Left lung (tissue), 10 donors: Measurements from ENCODE around the gene PTCHD1. TPM values are rescaled to one million over a fixed set of nuclear protein-coding genes. Genes with fewer than 3 reads are reported as not detected.

Source experiments
- ATAC-seq: fragments of 200-7000 bp; cut with Tn5 transposase; one replicate; pipeline ENCODE4 v1.9.1; 2020; ENCODE audit warnings: moderate library complexity
- DNase-seq, 4 donors: peaks; one replicate each; pipeline ENCODE4 v3.0.0-alpha.2; 2013 to 2020
- H3K27ac ChIP-seq, 2 donors: fragments of 200-600 bp; sonication (generic) in 1 of 2; one replicate each; pipeline versions ENCODE4 v1.5.0 to v1.8.0; 2020 to 2021
- H3K27me3 ChIP-seq, 2 donors: fragments of 200-600 bp; sonication (generic) in 1 of 2; one replicate each; pipeline versions ENCODE4 v1.5.0 to v1.8.0; 2020 to 2021
- H3K36me3 ChIP-seq, 2 donors: fragments of 200-600 bp; sonication (generic) in 1 of 2; one replicate each; pipeline versions ENCODE4 v1.5.0 to v1.8.0; 2020 to 2021
- H3K4me1 ChIP-seq, 2 donors: fragments of 200-600 bp; one replicate each; pipeline ENCODE4 v1.8.0; 2021
- H3K4me3 ChIP-seq, 2 donors: fragments of 200-600 bp; sonication (generic) in 1 of 2; one replicate each; pipeline versions ENCODE4 v1.5.0 to v1.8.0; 2020 to 2021; ENCODE audit warnings: mild to moderate bottlenecking in 1 of 2
- H3K9me3 ChIP-seq, 2 donors: fragments of 200-600 bp; sonication (generic) in 1 of 2; one replicate each; pipeline versions ENCODE4 v1.5.0 to v1.8.0; 2020 to 2021
- CTCF ChIP-seq, 2 donors: fragments of 200-600 bp; sonication (generic) in 1 of 2; IDR thresholded peaks; one replicate each; pipeline versions ENCODE4 v1.5.0 to v1.8.0; 2021; ENCODE audit warnings: antibody characterized with exemption in 2 of 2
- intact Hi-C, 2 donors: fragments of 100-400 bp; cut with DNase I; formaldehyde crosslinking; loops; one replicate each; pipeline versions ENCODE4 v1.11.2 to v1.14.2; 2022
- polyA plus RNA-seq, 6 donors: library from polyadenylated mRNA; unstranded; fragments of 120-200 nt; gene quantifications; one replicate each; pipeline ENCODE4 v1.2.1, GENCODE V29; 2013; ENCODE audit not compliant: insufficient read length in 6 of 6
- total RNA-seq, 2 donors: library from RNA; stranded (reverse); fragmentation: NEBNext Ultra II Directional; extraction: Animal tissue kit (Norgen Biotek cat#: 25700); gene quantifications; one replicate each; pipeline ENCODE4 v1.2.1, GENCODE V29; 2021
- donor health status: DM: no; HTN: yes; CAD: no.
- donor health status: DM: no; HTN: no; CAD: no.

Gene PTCHD1
- total and polyA plus RNA-seq, 8 donors: 0.06 to 0.81 (median 0.10) TPM

DNA sequence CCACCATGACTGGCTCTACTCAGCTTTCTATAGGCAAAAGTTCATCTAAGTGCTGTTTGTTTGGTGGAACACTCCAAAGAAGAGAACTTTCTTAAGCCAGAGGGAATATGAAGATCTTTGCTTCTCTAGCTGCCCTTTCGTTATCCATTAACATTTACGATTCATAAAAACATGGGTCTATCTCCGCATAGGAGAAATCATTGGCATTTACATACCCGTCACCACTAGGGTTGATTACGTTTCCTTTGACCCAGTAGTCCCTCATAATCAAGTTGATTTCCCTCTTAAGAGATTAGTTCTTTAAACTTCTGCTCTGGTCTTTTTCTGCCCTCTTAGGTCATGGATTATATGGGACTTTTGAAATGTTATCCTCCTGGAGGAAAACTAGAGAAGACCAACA lies 57.5 kb downstream of the PTCHD1 start:
- Histone ChIP-seq H3K4me3 (no peak overlapping the region), H3K27me3 (no peaks in the 10 kb centered on the region), H3K4me1 (no peaks in the 10 kb centered on the region), H3K27ac (no peak overlapping the region), H3K9me3 (no peaks in the 10 kb centered on the region), H3K36me3 (no peaks in the 10 kb centered on the region)
- DNase-seq (no peak), ATAC-seq (no peak)
- TF ChIP-seq CTCF (IDR thresholded peaks at IDR 0.05): no peak
- intact Hi-C loops: no loop called here

- TF ChIP-seq CTCF (IDR thresholded peaks at IDR 0.05): no peak
- Histone ChIP-seq H3K4me3 (no peak overlapping the region), H3K9me3 (no peaks in the 10 kb centered on the region), H3K27ac (no peak overlapping the region), H3K4me1 (no peaks in the 10 kb centered on the region), H3K36me3 (no peaks in the 10 kb centered on the region), H3K27me3 (no peaks in the 10 kb centered on the region)
- DNase-seq (peak in 1 of 4 donors; percentile 2), ATAC-seq (peak; percentile 61)
- intact Hi-C loops: no loop called here
These were observed 59.8 kb downstream of the PTCHD1 start for GRCh38 chrX:23394421-23394820.

DNA sequence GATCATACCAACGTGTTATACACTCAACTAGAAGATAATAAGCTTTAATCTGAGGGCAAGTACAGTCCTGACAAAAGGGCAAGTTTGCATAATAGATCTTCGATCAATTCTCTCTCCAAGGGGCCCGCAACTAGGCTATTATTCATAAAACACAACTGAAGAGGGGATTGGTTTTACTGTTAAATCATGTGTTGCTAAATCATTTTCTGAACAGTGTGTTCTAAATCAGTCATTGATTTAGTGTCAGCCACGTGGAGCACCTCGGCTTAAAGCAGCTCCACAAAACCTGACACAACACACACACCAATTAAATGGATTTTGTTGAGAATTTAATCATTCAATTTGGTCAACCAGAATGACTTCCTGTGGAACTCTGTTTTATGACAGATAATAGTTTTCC lies 61.6 kb downstream of the PTCHD1 start:
- H3K9me3 ChIP-seq: no peaks in the 10 kb centered on the region
- no peaks in the 10 kb centered on the region for H3K4me1 ChIP-seq
- H3K27ac ChIP-seq: no peak overlapping the region
- no peak for DNase-seq
- no peak for TF ChIP-seq CTCF (IDR thresholded peaks at IDR 0.05)
- ATAC-seq: no peak
- no peaks in the 10 kb centered on the region for H3K36me3 ChIP-seq
- H3K4me3 ChIP-seq: no peak overlapping the region
- H3K27me3 ChIP-seq: no peaks in the 10 kb centered on the region
- intact Hi-C loops: no loop called here

DNA sequence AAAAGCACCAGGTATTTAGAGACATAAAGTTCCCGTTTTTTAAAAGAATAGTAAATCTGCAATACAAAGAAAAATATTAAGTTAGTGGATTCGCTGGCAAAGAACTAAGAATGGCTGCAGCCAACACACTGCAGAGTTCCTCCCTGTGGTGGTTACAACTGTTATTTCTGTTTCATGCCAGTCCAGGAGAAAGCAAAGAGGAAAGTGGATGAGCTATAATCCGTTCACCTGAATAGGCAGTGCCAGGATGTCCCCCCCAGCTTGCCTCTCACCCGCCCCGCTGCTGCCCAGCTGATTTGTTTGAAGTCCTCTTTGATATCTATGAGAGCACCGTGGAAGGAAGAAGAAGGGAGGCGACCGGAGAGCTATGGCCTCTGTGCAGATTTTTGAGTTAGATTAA lies 63.9 kb downstream of the PTCHD1 start:
- Histone ChIP-seq H3K27me3 (no peaks in the 10 kb centered on the region), H3K27ac (no peak overlapping the region), H3K36me3 (no peaks in the 10 kb centered on the region), H3K4me1 (no peaks in the 10 kb centered on the region), H3K4me3 (no peak overlapping the region), H3K9me3 (no peaks in the 10 kb centered on the region)
- ATAC-seq (no peak), DNase-seq (no peak)
- no peak for TF ChIP-seq CTCF (IDR thresholded peaks at IDR 0.05)
- intact Hi-C loops: no loop called here

DNA sequence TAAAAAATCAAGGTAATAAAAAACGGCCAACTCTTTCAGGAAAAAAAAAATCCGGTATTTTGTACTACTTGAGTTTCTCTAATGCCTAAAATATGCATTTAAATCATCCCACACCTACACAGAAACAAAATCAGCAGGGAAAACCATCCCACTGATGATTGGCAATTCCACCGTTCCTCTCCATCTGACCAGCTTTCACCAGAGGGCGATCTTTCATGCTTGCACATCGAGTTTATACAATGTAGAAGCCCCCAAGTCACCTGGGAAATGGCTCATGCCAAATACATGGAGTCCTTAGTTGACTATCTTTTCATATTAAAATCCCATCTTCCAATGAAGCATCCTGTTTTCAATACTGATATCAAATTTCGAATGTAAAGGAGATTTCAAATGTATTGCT lies 69.2 kb downstream of the PTCHD1 start:
- Histone ChIP-seq H3K27me3 (no peaks in the 10 kb centered on the region), H3K9me3 (peaks cover 0 to 4% of the 10 kb centered on the region in 2 donors), H3K4me1 (no peaks in the 10 kb centered on the region), H3K36me3 (no peaks in the 10 kb centered on the region), H3K27ac (no peak overlapping the region), H3K4me3 (no peak overlapping the region)
- intact Hi-C loops: no loop called here
- ATAC-seq (no peak), DNase-seq (no peak)
- no peak for TF ChIP-seq CTCF (IDR thresholded peaks at IDR 0.05)
